GM18951 (cell line): ENCODE measurements around the gene ACTG1.

Experiments used
- POLR2A ChIP-seq: IDR thresholded peaks from 4 replicates; pipeline ENCODE4 v1.6.1; 2011; ENCODE audit warnings: mild to moderate bottlenecking; ENCODE audit not compliant: insufficient read length, insufficient read depth; ENCODE audit errors: extremely low read depth
- in situ Hi-C: fragments of 300-500 bp; cut with MboI; formaldehyde crosslinking; loops from one replicate; pipeline ENCODE4 v1.12.0; 2022; ENCODE audit warnings: low sequenced_read_pairs, mixed read lengths, inconsistent platforms; ENCODE audit not compliant: unreplicated experiment

Gene ACTG1

DNA sequence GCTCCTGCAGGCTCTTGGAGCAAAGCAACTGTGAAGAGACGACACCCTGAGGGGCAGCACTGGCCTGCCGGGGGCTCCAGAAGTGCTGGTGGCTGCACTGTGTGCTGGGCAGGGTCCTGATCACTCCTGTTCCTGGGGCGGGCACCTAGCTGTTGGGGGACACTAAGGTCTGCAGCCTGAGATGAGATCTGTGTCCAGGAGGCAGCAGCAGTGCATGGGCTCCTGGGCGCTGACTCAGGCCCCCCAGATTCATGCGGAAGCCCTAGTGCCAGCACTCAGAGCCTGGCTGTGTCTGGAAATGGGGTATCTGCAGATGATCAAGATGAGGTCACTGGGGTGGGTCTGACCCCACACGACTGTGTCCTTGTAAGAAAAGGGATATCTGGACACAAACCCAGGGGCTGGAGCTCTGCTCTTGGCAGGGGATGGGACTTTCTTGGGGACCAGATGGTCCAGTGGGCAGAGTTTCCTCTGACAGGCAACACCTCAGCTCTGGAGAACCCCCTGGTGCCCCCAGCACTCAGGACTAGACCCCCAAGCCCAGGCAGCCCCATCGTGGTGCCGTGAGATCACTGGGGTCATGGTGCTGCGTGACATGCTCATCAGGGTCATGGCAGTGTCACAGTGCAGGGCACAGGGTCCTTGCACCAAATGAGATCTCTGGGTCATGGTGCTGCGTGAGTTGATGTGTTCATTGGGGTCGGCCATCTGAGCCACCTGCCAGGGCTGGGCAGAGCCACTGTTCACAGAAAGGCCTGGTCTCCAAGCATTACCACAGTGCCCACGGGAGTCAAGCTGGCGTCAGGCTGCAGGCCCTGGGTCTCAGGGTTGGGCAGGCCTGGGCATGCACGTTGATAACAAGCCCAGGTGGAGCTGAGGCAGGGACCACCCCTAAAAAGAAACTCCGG, 30.1 kb upstream of the ACTG1 start:
- no peak for TF ChIP-seq POLR2A
- in situ Hi-C loops: no loop called here

DNA sequence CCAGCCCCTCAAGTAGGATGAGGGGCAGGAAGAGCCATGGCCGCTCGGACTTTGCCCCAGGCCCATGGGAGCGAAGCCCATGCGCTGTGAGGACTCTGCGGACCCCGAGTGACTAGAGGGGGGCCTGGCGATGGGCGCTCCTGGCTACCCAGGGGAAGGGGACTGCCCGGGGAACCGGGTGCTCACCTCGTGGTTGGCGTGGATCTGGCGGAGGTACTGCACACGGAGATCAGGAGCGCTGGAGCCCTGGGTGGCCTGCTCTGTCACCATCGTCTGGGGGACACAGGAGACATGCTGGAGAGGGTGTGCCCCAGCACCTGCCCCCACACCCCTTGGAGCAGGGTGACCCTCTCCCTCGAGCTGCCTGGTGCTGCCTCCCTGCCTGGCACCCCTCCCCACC, 28.5 kb upstream of the ACTG1 start:
- in situ Hi-C loops: no loop called here
- no peak for TF ChIP-seq POLR2A

DNA sequence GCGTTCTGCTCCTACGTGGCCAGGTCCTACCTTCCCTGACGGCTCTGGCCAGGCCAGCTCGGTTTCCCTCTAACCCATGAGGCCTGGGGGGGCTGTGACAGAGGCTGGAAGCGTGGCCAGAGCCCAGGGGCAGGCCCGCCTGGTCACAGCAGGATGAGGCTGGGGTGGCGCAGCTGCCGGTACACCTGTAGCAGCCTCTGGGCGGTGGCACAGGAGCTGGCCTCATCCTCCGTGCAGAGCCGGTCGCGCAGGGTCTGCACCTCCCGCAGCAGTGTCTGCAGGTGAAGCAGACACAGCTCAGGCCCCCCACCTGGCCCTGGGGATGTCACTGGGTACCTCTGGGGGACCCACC, 28.1 kb upstream of the ACTG1 start:
- in situ Hi-C loops: no loop called here
- TF ChIP-seq POLR2A: no peak

DNA sequence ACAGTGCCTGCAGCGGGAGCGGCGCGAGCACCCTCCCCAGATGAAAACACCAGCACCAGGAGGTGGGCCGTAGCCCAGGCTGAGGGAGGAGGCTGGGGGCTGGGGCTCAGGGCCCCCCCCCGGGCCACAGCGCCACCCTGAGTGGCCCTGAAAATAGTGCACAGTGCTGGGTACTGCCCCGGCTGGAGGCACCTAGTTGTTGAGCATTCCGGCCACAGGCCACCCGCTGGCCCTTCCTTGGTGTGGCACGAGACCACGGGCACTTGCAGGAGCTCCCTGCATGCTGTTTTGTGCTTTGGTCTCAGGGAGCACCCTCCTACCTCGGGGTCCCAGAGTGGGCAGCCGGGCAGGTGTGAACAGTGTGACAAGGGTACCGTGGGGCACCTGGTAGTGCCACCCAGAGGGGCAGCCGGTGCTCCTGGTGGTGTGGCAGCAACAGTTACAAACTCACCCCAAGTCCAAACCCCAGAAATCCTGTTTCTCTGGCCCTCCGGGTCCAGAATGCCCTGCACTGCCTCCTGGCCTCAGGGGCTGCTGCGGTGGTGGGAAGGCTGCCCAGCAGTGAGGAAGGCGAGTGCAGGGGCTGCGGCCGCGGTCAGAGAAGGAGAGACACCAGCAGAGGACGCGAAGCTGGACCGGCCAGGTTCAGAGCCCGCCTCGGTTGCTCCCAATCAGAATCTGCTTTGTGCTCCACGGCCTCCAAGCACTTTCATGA, 27.5 kb upstream of the ACTG1 start:
- no peak for TF ChIP-seq POLR2A
- in situ Hi-C loops: no loop called here

DNA sequence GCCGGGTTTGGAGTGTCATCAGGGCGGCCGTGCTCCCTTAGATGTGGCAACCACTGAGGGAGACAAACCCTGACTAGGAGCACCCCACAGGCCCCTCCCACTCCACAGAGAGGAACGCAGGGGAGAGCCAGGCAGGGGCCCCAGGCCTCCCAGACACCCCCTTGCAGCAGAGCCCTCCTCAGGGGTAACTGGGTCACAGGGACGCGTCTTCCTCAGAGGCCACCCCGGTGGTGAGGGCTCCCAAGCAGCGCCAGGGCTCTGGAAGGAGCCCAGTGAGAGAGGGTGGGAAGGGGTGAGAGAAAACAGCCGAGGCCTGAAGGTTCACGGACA, 26.9 kb upstream of the ACTG1 start:
- no peak for TF ChIP-seq POLR2A

DNA sequence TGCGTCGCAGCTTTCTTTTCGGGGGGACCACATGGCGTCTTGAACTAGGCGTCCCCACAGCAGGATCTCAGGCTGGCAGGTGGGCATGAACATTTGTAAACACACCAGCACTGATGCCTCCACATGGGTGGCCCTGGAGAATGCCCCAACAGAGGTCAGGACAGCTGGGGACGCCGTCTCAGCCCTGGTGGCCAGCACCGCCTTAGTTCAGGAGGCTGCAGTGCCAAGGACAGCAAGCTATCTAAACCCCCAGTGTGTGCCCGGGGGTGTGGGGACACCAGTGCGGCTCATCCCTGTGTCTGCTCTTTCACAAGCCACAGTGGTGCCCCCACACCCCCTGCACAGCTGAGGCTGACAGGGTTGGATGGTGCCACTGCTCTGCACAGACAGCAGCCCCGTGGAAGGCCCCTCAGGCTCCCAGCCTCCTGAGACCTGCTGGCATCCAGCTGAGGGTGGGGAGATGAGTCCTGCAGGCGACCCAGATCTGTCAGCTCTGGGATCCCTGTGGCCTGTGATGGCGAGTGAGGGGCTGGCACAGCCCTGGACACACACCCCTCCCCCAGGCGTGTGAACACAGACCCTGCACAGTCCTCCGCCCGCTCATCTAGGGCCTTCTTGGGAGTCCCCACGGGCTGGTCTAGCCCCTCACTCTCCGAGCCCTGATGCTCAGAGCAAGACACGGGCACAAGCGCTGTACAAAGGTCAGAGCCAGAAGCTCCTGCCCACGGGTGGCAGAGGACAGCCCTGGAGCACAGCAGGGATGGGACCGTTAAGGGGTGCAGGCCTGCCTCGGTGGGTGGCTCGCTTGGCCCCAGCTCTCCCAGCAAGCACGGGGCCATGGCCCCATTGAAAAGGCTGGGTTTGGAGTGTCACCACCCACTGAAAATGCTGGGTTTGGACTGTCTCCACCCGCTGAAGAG, 26.3 kb upstream of the ACTG1 start:
- in situ Hi-C loops: no loop called here
- TF ChIP-seq POLR2A: no peak

More for the DNA sequence above, 26.9 kb upstream of the ACTG1 start:
- in situ Hi-C loops: no loop called here

DNA sequence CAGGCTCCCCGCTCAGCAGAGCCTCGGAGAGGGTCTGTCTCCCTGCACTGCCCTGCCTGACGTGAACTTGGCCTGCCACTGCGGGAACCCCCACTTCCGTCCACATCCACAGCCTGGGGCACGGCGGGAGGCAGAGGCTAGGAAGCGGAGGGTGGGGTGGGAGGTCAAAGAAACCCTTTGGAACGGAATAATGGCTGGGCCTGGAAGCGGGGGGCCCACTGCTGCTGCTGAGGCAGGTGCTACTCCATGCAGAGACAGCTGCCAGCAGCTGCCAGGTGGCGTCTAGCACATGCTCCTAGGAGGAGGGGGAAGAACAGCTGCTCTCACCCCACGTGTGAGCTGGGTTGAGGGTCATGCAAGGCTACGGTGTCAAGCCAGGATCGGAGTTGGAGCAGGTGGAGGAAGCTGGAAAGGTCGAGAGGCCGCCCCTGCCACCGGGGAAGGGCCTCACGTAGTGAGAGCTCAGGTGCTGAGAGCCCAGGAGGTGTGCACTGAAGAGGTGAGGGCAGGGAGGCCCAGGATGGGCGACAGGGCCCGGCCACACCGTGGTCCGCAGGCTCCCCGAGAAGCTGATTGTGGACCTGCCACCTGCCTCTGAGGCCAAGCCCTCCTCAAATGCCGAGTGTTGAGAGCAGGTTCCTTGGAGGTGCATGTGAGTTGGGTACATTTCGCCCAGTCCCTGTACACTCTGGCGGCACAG, 25.4 kb upstream of the ACTG1 start:
- no peak for TF ChIP-seq POLR2A
- in situ Hi-C loops: no loop called here

DNA sequence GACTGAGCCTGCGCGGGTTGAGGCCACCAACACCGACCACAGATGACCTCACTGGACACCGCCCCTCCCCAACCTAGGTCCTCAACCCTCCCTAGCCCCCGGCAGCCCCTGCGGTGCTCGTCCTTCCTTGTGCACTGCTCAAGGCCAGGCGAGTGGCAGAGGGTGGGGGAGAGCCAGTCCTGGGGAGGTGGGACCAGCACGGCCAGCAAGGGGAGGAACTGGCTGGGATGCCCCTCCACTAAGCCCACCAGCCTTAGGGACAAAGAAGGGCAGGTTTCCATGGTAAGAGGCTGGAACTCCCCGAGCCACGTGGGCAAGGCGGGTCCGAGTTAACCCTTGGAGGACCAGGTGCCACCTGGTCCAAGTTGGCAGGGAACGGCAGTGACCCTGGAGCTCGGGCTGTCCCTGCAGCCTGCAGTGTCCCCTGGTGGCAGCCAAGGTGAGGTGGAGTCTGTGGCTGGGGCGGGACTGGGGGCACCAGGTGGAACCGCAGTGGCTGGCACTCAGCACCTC, 24.8 kb upstream of the ACTG1 start:
- in situ Hi-C loops: no loop called here
- TF ChIP-seq POLR2A: no peak

DNA sequence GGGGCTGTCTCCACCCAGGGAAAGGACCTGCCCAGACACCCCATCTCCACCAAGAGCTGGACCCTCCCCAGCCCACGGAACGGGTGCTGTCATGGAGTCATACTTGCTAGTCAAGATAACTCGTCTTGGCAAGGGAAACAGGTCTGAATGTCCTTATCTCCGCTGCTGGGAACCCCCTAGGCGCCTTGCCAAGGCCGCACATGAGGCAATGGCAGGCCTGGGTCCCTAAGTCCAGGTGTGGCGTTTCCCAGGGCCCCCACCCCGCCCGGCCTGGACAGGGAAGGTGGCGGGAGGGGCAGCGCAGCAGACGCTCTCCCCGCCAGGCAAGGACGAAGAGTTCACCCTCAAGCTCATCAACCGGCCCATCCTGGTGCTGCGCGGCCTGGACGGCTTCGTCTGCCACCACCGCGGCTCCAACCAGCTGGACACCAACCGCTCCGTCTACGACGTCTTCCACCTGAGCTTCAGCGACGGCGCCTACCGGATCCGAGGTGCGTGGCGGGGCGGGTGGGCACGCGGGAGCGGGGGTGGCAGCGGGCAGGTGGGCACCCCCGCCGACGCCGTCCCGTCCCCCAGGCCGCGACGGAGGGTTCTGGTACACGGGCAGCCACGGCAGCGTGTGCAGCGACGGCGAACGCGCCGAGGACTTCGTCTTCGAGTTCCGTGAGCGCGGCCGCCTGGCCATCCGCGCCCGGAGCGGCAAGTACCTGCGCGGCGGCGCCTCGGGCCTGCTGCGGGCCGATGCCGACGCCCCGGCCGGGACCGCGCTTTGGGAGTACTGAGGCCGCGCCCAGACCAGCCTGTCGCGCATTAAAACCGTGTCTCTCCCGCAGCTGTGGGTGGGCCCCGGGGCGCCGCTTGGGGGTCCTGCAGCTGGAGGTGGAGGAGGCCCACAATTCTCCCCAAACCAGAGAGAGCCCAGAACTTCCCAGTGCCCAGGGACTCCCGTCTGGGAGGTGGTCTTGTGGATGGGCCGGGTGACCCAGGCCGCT, 24.0 kb upstream of the ACTG1 start:
- in situ Hi-C loops: no loop called here
- peak; percentile 3 for TF ChIP-seq POLR2A

DNA sequence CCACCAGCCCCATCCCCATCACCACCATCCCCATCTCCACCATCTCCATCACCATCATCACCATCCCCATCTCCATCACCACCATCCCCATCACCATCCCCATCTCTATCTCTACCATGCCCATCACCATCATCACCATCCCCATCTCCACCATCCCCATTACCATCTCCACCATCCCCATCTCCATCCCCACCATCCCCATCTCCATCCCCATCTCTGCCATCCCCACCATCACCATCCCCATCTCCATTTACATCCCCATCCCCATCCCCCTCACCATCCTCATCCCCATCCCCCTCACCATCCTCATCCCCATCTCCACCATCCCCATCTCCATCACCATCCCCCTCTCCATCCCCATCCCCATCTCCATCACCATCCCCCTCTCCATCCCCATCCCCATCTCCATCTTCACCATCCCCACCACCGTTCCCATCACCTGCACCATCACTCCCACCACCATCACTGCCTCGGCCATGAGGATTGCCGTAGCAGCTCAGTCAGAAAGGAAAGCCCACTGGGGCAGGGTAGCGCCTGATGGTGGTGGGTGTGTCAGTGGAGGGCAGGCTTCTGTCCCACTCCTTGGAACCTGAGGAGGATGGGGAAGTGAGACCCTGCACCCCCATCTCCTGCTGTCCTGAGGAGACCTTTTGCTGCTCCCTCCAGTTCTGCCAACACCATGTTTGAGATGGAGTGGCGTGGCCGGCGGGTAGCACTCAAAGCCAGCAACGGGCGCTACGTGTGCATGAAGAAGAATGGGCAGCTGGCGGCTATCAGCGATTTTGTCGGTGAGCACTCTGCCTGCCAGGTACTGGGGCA, 23.1 kb upstream of the ACTG1 start:
- in situ Hi-C loops: no loop called here
- no peak for TF ChIP-seq POLR2A

DNA sequence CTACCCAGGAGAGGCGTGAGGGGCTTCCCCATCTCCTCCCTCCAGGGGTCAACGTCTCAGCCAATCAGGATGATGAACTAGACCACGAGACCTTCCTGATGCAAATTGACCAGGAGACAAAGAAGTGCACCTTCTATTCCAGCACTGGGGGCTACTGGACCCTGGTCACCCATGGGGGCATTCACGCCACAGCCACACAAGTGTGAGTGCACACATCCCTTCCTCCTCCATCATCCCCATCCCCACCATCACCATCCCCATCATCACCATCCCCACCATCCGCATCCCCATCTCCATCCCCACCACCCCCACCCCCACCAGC, 22.4 kb upstream of the ACTG1 start:
- TF ChIP-seq POLR2A: no peak
- in situ Hi-C loops: no loop called here
